ENCODE measurements around the gene BHLHE41. TPM values are rescaled to one million over a fixed set of nuclear protein-coding genes. Genes with fewer than 3 reads are reported as not detected.

BHLHE41 gene
- total and polyA plus RNA-seq, 4 donors, result 13.4 to 61.6 (median 28.2) TPM

DNA sequence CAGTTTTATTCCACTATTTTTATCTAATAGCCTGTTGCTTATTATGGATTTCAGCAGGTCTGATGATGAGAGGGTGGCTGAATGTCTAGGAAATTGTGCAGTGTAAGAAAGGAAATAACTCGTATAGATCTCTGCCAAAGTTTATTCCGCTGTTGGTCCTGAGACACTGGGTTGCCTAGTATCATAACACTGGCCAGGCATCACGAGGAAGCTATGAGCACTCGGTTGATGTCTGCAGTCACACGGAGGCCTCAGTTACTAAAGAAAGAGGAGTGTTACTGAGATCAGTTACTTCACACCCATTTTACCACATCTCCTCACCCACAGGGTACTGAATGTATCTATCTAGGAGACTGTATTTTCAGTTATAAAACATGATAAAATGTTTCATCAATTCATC is 21.9 kb downstream of the BHLHE41 start:
- Histone ChIP-seq H3K27me3 (ENCODE audit: control insufficient read depth, insufficient read depth, low read length) (no peaks in the 10 kb centered on the region), H3K4me1 (ENCODE audit: control insufficient read depth, insufficient read depth, low read length) (no peaks in the 10 kb centered on the region), H3K36me3 (ENCODE audit: control insufficient read depth, insufficient read depth, low read length) (no peaks in the 10 kb centered on the region), H3K4me3 (ENCODE audit: low read depth, low read length) (no peak overlapping the region), H3K27ac (ENCODE audit: low read depth, low read length) (no peak overlapping the region), H3K9me3 (ENCODE audit: control insufficient read depth, insufficient read depth, low read length) (no peaks in the 10 kb centered on the region)
- WGBS (ENCODE audit: insufficient coverage), result 100% methylated on average over 4 of the region's 5 CpGs
- DNase-seq (ENCODE audit: low read depth in 4 of 6, low spot score in 6 of 6), result no peak

DNA sequence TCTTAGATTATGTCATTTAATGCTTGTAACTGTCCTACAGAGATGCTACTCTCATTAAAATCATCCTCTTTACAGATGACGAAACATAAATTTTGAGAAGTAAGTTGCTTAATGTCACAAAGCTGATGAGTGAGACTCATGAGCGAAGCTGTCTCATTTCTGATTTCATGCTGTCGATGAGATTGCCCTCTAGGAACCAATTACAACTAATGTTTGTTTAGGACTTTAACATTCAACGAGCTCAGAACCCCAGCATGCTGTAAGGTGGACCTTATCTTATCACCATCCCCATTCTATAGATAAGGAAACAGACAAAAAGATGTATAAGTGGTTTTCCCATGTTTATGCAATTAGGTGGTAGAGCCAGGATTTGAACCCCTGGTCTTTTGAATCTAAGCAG is 23.1 kb downstream of the BHLHE41 start:
- Histone ChIP-seq H3K27me3 (ENCODE audit: control insufficient read depth, insufficient read depth, low read length) (no peaks in the 10 kb centered on the region), H3K36me3 (ENCODE audit: control insufficient read depth, insufficient read depth, low read length) (no peaks in the 10 kb centered on the region), H3K9me3 (ENCODE audit: control insufficient read depth, insufficient read depth, low read length) (no peaks in the 10 kb centered on the region), H3K4me3 (ENCODE audit: low read depth, low read length) (no peak overlapping the region), H3K4me1 (ENCODE audit: control insufficient read depth, insufficient read depth, low read length) (no peaks in the 10 kb centered on the region), H3K27ac (ENCODE audit: low read depth, low read length) (no peak overlapping the region)
- DNase-seq (ENCODE audit: low read depth in 4 of 6, low spot score in 6 of 6), result no peak
- WGBS (ENCODE audit: insufficient coverage), result 92% methylated on average over 2 of the region's 4 CpGs

GRCh38 chr12:26101350-26101734 is 23.5 kb downstream of the BHLHE41 start:
- H3K9me3 ChIP-seq (ENCODE audit: control insufficient read depth, insufficient read depth, low read length), result no peaks in the 10 kb centered on the region
- H3K27ac ChIP-seq (ENCODE audit: low read depth, low read length), result no peak overlapping the region
- no peaks in the 10 kb centered on the region for H3K27me3 ChIP-seq (ENCODE audit: control insufficient read depth, insufficient read depth, low read length)
- no peak for DNase-seq (ENCODE audit: low read depth in 4 of 6, low spot score in 6 of 6)
- no peak overlapping the region for H3K4me3 ChIP-seq (ENCODE audit: low read depth, low read length)
- WGBS (ENCODE audit: insufficient coverage), result 56% methylated on average over 2 of the region's 3 CpGs
- no peaks in the 10 kb centered on the region for H3K4me1 ChIP-seq (ENCODE audit: control insufficient read depth, insufficient read depth, low read length)
- no peaks in the 10 kb centered on the region for H3K36me3 ChIP-seq (ENCODE audit: control insufficient read depth, insufficient read depth, low read length)

- Histone ChIP-seq H3K4me3 (ENCODE audit: low read depth, low read length) (no peak overlapping the region), H3K36me3 (ENCODE audit: control insufficient read depth, insufficient read depth, low read length) (no peaks in the 10 kb centered on the region), H3K9me3 (ENCODE audit: control insufficient read depth, insufficient read depth, low read length) (no peaks in the 10 kb centered on the region), H3K4me1 (ENCODE audit: control insufficient read depth, insufficient read depth, low read length) (no peaks in the 10 kb centered on the region), H3K27ac (ENCODE audit: low read depth, low read length) (no peak overlapping the region), H3K27me3 (ENCODE audit: control insufficient read depth, insufficient read depth, low read length) (no peaks in the 10 kb centered on the region)
- WGBS (ENCODE audit: insufficient coverage), result 94% methylated on average over 3 of the region's 8 CpGs
- DNase-seq (ENCODE audit: low read depth in 4 of 6, low spot score in 6 of 6), result no peak
These were observed 24.0 kb downstream of the BHLHE41 start for GRCh38 chr12:26100666-26101349.

DNA sequence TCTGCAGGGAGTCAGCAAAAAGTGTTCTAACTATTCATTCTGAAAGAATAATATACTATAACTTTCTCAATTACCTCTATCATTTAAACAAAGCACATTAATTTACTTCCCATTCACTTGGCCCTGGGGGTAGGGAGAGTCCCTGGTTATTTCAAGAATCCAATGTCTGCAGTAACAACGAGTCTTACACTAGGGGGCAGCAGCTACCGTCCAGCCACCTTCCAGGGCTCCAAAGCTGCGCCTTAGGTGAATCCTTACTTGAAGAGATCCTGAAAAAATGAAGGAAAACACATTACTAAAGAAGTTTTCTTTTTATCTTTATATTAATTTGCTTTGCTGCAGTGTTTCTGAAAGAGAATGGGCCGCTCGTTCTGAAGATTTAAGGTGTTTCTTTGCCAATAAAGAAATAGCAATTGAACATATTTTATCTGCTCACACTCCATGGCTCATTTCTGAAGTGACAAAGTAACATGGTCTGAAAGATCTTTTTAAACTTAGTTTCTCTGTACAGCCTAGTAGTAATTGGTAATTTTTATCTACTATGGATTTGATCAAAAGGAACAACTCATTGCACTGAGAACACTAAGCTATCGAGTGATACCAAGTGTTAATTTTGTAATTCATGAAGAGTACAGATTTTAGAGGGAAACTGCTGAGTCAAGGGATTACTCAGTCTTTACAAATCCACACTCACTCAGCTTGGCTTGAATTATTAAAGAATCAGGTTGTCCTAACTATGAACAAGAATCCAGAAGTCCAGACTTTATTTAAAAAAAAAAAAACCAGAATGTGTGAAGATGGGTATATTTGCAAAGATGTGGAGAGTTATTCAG is 27.6 kb downstream of the BHLHE41 start:
- Histone ChIP-seq H3K27ac (ENCODE audit: low read depth, low read length) (no peak overlapping the region), H3K4me3 (ENCODE audit: low read depth, low read length) (no peak overlapping the region), H3K9me3 (ENCODE audit: control insufficient read depth, insufficient read depth, low read length) (no peaks in the 10 kb centered on the region), H3K27me3 (ENCODE audit: control insufficient read depth, insufficient read depth, low read length) (no peaks in the 10 kb centered on the region), H3K36me3 (ENCODE audit: control insufficient read depth, insufficient read depth, low read length) (no peaks in the 10 kb centered on the region), H3K4me1 (ENCODE audit: control insufficient read depth, insufficient read depth, low read length) (no peaks in the 10 kb centered on the region)
- no CpG with 5 or more reads among the region's 6 CpGs for WGBS (ENCODE audit: insufficient coverage)
- DNase-seq (ENCODE audit: low read depth in 4 of 6, low spot score in 6 of 6), result peak in 5 of 6 donors; percentile 53 to 93 (median 75)

- DNase-seq (ENCODE audit: low read depth in 4 of 6, low spot score in 6 of 6), result no peak
- H3K4me3 ChIP-seq (ENCODE audit: low read depth, low read length), result no peak overlapping the region
- H3K36me3 ChIP-seq (ENCODE audit: control insufficient read depth, insufficient read depth, low read length), result no peaks in the 10 kb centered on the region
- H3K4me1 ChIP-seq (ENCODE audit: control insufficient read depth, insufficient read depth, low read length), result no peaks in the 10 kb centered on the region
- H3K9me3 ChIP-seq (ENCODE audit: control insufficient read depth, insufficient read depth, low read length), result no peaks in the 10 kb centered on the region
- no peaks in the 10 kb centered on the region for H3K27me3 ChIP-seq (ENCODE audit: control insufficient read depth, insufficient read depth, low read length)
- no CpG with 5 or more reads among the region's 2 CpGs for WGBS (ENCODE audit: insufficient coverage)
- no peak overlapping the region for H3K27ac ChIP-seq (ENCODE audit: low read depth, low read length)
These were observed 28.8 kb downstream of the BHLHE41 start for GRCh38 chr12:26096036-26096435.

DNA sequence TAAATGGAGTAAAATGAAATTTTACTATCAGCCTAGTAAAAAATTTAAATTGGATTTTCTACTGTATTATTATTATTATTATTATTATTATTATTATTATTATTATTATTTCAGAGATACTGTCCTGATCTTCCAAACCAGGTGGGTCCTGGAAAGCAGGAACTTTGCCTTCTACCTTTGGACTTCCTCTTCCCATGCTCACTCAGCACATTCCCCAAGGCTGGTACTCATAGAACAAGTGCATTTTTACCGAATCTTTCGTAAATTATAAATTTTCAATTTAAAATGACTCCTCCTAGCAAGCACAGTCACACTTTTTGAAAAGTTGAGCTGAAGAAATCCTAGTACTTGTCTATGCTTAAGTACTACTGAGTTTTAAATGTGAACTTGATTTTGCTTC is 29.7 kb downstream of the BHLHE41 start:
- no peak overlapping the region for H3K4me3 ChIP-seq (ENCODE audit: low read depth, low read length)
- no peaks in the 10 kb centered on the region for H3K36me3 ChIP-seq (ENCODE audit: control insufficient read depth, insufficient read depth, low read length)
- DNase-seq (ENCODE audit: low read depth in 4 of 6, low spot score in 6 of 6), result no peak
- H3K27ac ChIP-seq (ENCODE audit: low read depth, low read length), result no peak overlapping the region
- H3K27me3 ChIP-seq (ENCODE audit: control insufficient read depth, insufficient read depth, low read length), result no peaks in the 10 kb centered on the region
- H3K9me3 ChIP-seq (ENCODE audit: control insufficient read depth, insufficient read depth, low read length), result no peaks in the 10 kb centered on the region
- 100% methylated on average over 1 of the region's 2 CpGs for WGBS (ENCODE audit: insufficient coverage)
- H3K4me1 ChIP-seq (ENCODE audit: control insufficient read depth, insufficient read depth, low read length), result no peaks in the 10 kb centered on the region

DNA sequence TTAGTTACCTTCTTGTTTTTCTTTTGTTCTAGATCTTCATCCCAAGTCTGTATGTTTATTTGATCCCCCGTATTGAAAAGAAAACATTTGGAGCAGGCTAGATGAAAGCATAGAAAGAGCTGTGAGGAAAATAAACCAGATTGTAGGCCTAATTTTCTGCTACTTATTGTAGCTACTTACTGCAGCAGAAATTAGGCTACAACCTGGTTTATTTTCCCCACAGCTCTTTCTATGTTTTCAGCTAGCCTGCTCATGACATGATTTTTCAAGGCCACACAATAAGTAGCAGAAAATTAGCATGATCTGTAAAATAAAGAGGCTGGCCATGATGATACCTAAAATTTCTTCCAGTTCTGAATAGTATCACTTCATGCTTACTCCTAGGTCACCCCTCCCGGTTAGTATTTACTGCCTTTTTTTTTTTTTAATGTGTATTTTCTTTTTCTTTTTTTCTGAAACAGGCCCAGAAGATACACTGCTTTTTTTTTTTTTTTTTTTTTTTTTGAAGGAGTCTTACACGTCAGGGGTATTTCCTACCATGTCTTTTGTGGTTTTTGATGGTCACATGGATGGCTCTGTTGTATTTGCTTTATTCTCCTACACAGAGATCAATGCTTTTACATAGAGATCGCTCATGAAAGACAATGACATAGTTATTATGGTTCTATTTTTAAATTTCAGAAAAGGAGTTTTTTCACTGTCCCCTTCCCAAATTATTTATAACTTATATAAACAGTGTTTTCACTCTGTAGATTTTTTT is 32.3 kb downstream of the BHLHE41 start:
- no peak overlapping the region for H3K27ac ChIP-seq (ENCODE audit: low read depth, low read length)
- H3K4me3 ChIP-seq (ENCODE audit: low read depth, low read length), result no peak overlapping the region
- no peaks in the 10 kb centered on the region for H3K27me3 ChIP-seq (ENCODE audit: control insufficient read depth, insufficient read depth, low read length)
- WGBS (ENCODE audit: insufficient coverage), result no CpG with 5 or more reads among the region's 4 CpGs
- no peaks in the 10 kb centered on the region for H3K9me3 ChIP-seq (ENCODE audit: control insufficient read depth, insufficient read depth, low read length)
- peak in 1 of 6 donors; percentile 23 for DNase-seq (ENCODE audit: low read depth in 4 of 6, low spot score in 6 of 6)
- no peaks in the 10 kb centered on the region for H3K36me3 ChIP-seq (ENCODE audit: control insufficient read depth, insufficient read depth, low read length)
- no peaks in the 10 kb centered on the region for H3K4me1 ChIP-seq (ENCODE audit: control insufficient read depth, insufficient read depth, low read length)

DNA sequence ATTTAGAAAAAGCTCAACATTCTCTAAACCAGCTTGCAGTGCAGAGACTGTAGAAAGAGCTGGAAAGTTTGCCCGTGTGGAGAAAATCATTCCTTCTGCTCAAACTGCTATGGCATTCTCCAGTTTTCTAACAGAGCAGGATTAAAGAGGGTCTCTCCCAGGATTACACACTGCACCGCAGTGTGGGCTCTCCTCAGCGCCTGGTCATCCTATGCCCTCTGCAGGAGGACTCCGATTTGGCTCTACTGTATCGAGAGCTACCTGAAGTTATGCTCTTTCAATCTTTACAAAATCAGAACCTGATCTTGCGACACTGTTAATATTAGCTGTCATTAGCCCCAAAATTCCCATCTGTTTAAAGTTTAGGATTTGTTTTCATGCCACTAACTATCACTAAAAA is 33.0 kb downstream of the BHLHE41 start:
- WGBS (ENCODE audit: insufficient coverage), result 60% methylated on average over 5 of the region's 6 CpGs
- no peak overlapping the region for H3K27ac ChIP-seq (ENCODE audit: low read depth, low read length)
- no peaks in the 10 kb centered on the region for H3K36me3 ChIP-seq (ENCODE audit: control insufficient read depth, insufficient read depth, low read length)
- no peaks in the 10 kb centered on the region for H3K9me3 ChIP-seq (ENCODE audit: control insufficient read depth, insufficient read depth, low read length)
- H3K4me3 ChIP-seq (ENCODE audit: low read depth, low read length), result no peak overlapping the region
- H3K4me1 ChIP-seq (ENCODE audit: control insufficient read depth, insufficient read depth, low read length), result no peaks in the 10 kb centered on the region
- peak in 2 of 6 donors; percentile 55 to 78 for DNase-seq (ENCODE audit: low read depth in 4 of 6, low spot score in 6 of 6)
- no peaks in the 10 kb centered on the region for H3K27me3 ChIP-seq (ENCODE audit: control insufficient read depth, insufficient read depth, low read length)
